Calu3 (cell line): ENCODE data around the gene SYDE1. TPM values are rescaled to one million over a fixed set of nuclear protein-coding genes. Genes with fewer than 3 reads are reported as not detected.
A peak's percentile ranks its signal among the peaks of the same experiment; 100 is the strongest.
"Not testable (repeated sequence)": the region's sequence is repeated elsewhere in the genome, so short reads cannot be mapped to it uniquely, and the experiment has no call there.

ENCODE experiments used
- BruUV-seq: library from RNA; stranded (reverse); fragments of 400-500 nt; replicated peaks from 2 replicates; lab custom pipeline; 2021; lab: Mats Ljungman, UMichigan
- CTCF ChIA-PET: fragments of 300-600 bp; sonication (Branson Sonifier 250); formaldehyde crosslinking; loops from one replicate; lab custom pipeline; 2022; ENCODE audit warnings: antibody characterized with exemption; lab: Charles Lee
- DNase-seq: peaks from one replicate; pipeline ENCODE4 v3.0.0; 2022
- H3K27ac Mint-ChIP-seq: one replicate; pipeline ENCODE4 v1.8.0; 2022; ENCODE audit warnings: mixed read lengths; ENCODE audit not compliant: unreplicated experiment
- H3K27me3 Mint-ChIP-seq: one replicate; pipeline ENCODE4 v1.8.0; 2022; ENCODE audit warnings: mixed read lengths; ENCODE audit not compliant: unreplicated experiment
- H3K36me3 Mint-ChIP-seq: one replicate; pipeline ENCODE4 v1.8.0; 2022; ENCODE audit warnings: mild to moderate bottlenecking, moderate library complexity, mixed read lengths; ENCODE audit not compliant: insufficient read depth, unreplicated experiment
- H3K4me1 Mint-ChIP-seq: one replicate; pipeline ENCODE4 v1.8.0; 2022; ENCODE audit warnings: mild to moderate bottlenecking, low read depth, mixed read lengths; ENCODE audit not compliant: unreplicated experiment
- H3K4me3 Mint-ChIP-seq: one replicate; pipeline ENCODE4 v1.8.0; 2022; ENCODE audit warnings: mild to moderate bottlenecking, low read depth, moderate library complexity, mixed read lengths; ENCODE audit not compliant: unreplicated experiment
- H3K9me3 Mint-ChIP-seq: one replicate; pipeline ENCODE4 v1.8.0; 2022; ENCODE audit warnings: low read depth, mixed read lengths; ENCODE audit not compliant: unreplicated experiment
- CTCF ChIP-seq: fragments of 200-600 bp; IDR thresholded peaks from one replicate; pipeline ENCODE4 v1.8.0; 2022; ENCODE audit warnings: antibody characterized with exemption; ENCODE audit not compliant: unreplicated experiment
- intact Hi-C: fragments of 100-400 bp; cut with micrococcal nuclease; formaldehyde crosslinking; loops from one replicate; pipeline ENCODE4 v1.10.0; 2022; ENCODE audit not compliant: unreplicated experiment
- total RNA-seq: library from RNA; stranded (reverse); gene quantifications from 2 replicates; pipeline ENCODE4 v1.2.3, GENCODE V29; 2022

SYDE1 gene
- total RNA-seq, 1 experiment from 2014 or later: 2.1 TPM

GRCh38 chr19:15091918-15092753, 15.1 kb upstream of the SYDE1 start:
- CTCF ChIA-PET: interaction anchor here (0.5 to 1.6 kb wide), 20 partner anchors 9 to 1241 kb away, joined by 3 to 10 read pairs (median 4); partner anchors contain the start of gene AKAP8L
- H3K9me3 Mint-ChIP-seq: no peaks in the 10 kb centered on the region
- peak; percentile 44 for TF ChIP-seq CTCF
- no peak overlapping the region for H3K4me3 Mint-ChIP-seq
- DNase-seq: peak; percentile 45
- H3K27me3 Mint-ChIP-seq: peaks cover 23% of the 10 kb centered on the region
- intact Hi-C loops: loop anchor here (2.0 kb wide), 1 partner anchor 59 kb away; no protein-coding TSS in a partner anchor
- BruUV-seq: no TSS peak
- H3K36me3 Mint-ChIP-seq: no peaks in the 10 kb centered on the region
- no peak overlapping the region for H3K27ac Mint-ChIP-seq
- no peaks in the 10 kb centered on the region for H3K4me1 Mint-ChIP-seq

GRCh38 chr19:15093001-15093400, 14.2 kb upstream of the SYDE1 start:
- CTCF ChIA-PET: interaction anchor here (1.6 kb wide), 1 partner anchor 8 kb away, joined by 10 read pairs; no protein-coding TSS in a partner anchor
- BruUV-seq: no TSS peak
- peaks cover 15% of the 10 kb centered on the region for H3K27me3 Mint-ChIP-seq
- H3K9me3 Mint-ChIP-seq: no peaks in the 10 kb centered on the region
- intact Hi-C loops: loop anchor here (2.0 kb wide), 1 partner anchor 58 kb away; no protein-coding TSS in a partner anchor
- H3K4me1 Mint-ChIP-seq: no peaks in the 10 kb centered on the region
- H3K36me3 Mint-ChIP-seq: no peaks in the 10 kb centered on the region
- no peak for DNase-seq
- H3K27ac Mint-ChIP-seq: no peak overlapping the region
- no peak for TF ChIP-seq CTCF
- H3K4me3 Mint-ChIP-seq: no peak overlapping the region

GRCh38 chr19:15096223-15096622, 11.0 kb upstream of the SYDE1 start:
- Mint-ChIP-seq H3K9me3 (no peaks in the 10 kb centered on the region), H3K27ac (no peak overlapping the region), H3K4me1 (no peaks in the 10 kb centered on the region), H3K4me3 (no peak overlapping the region), H3K27me3 (peaks cover 16% of the 10 kb centered on the region), H3K36me3 (no peaks in the 10 kb centered on the region)
- no TSS peak for BruUV-seq
- TF ChIP-seq CTCF: no peak
- CTCF ChIA-PET: no interaction called here
- DNase-seq: no peak
- intact Hi-C loops: no loop called here

GRCh38 chr19:15097980-15098379, 9.2 kb upstream of the SYDE1 start:
- BruUV-seq, H3K9me3 Mint-ChIP-seq, H3K36me3 Mint-ChIP-seq, intact Hi-C loops, H3K27ac Mint-ChIP-seq, H3K4me1 Mint-ChIP-seq, H3K4me3 Mint-ChIP-seq, DNase-seq, CTCF ChIA-PET: not testable (repeated sequence)
- peaks cover 16% of the 10 kb centered on the region for H3K27me3 Mint-ChIP-seq

- Mint-ChIP-seq H3K27ac (no peak overlapping the region), H3K4me1 (no peaks in the 10 kb centered on the region), H3K9me3 (peaks cover under 1% of the 10 kb centered on the region), H3K27me3 (peaks cover 16% of the 10 kb centered on the region), H3K4me3 (no peak overlapping the region), H3K36me3 (no peaks in the 10 kb centered on the region)
- intact Hi-C loops: no loop called here
- TF ChIP-seq CTCF: no peak
- CTCF ChIA-PET: no interaction called here
- BruUV-seq: no TSS peak
- DNase-seq: no peak
Measured at GRCh38 chr19:15098460-15098859, 8.7 kb upstream of the SYDE1 start.
